ENCODE results near the gene BAG3.

Gene BAG3

GRCh38 chr10:119667562-119668328, 16.6 kb downstream of the BAG3 start:
- DNase-seq = no peak

DNA sequence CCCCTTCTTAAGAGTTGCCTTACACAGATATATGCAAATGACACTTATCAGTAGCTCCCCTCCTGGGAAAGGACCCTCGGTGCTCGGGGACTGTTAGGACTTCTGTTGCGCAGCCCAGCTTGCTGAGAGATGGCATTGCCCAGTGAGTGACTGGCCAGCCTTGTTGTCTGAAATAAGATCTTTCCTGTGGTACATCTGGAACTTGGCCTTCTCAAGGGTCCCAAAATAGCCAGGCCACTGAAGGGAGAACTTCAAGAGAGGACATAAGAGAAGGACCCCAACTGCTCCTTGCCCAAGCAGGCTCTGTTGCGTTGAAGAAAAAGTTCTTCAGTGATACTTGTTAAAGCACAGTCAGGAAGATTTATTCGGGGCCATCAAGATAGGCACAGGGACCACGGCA, 17.3 kb downstream of the BAG3 start:
- no peak for DNase-seq

DNA sequence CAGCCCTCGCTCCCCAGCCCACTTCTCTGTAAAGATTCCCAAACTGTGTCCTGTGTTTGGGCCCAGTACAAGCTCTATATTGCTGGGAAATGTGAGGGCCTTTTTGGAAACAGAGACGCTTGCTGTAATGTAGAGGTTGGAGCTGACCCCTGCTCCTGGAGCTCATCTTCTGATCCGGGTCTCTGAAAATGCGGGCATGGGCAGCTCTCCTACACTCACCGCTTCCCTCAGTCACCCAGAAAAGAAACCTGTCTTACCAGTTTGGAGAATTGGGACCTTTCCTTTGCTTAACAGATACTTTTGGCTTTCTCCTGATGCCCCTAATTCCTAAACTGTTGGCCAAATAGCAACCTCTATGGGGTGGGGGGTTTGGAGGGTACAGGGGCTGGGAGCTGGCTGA, 18.2 kb downstream of the BAG3 start:
- no peak for DNase-seq

GRCh38 chr10:119669975-119670640, 18.9 kb downstream of the BAG3 start:
- DNase-seq = no peak

- DNase-seq = no peak
Measured at GRCh38 chr10:119670717-119671116, 19.5 kb downstream of the BAG3 start.

- no peak for DNase-seq
Measured at GRCh38 chr10:119671381-119671780, 20.2 kb downstream of the BAG3 start.

DNA sequence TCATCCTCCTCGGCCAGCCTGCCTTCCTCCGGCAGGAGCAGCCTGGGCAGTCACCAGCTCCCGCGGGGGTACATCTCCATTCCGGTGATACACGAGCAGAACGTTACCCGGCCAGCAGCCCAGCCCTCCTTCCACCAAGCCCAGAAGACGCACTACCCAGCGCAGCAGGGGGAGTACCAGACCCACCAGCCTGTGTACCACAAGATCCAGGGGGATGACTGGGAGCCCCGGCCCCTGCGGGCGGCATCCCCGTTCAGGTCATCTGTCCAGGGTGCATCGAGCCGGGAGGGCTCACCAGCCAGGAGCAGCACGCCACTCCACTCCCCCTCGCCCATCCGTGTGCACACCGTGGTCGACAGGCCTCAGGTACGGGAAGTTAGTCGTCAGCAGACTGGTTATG, 21.1 kb downstream of the BAG3 start:
- DNase-seq = no peak

GRCh38 chr10:119673271-119673670, 22.1 kb downstream of the BAG3 start:
- no peak for DNase-seq

DNA sequence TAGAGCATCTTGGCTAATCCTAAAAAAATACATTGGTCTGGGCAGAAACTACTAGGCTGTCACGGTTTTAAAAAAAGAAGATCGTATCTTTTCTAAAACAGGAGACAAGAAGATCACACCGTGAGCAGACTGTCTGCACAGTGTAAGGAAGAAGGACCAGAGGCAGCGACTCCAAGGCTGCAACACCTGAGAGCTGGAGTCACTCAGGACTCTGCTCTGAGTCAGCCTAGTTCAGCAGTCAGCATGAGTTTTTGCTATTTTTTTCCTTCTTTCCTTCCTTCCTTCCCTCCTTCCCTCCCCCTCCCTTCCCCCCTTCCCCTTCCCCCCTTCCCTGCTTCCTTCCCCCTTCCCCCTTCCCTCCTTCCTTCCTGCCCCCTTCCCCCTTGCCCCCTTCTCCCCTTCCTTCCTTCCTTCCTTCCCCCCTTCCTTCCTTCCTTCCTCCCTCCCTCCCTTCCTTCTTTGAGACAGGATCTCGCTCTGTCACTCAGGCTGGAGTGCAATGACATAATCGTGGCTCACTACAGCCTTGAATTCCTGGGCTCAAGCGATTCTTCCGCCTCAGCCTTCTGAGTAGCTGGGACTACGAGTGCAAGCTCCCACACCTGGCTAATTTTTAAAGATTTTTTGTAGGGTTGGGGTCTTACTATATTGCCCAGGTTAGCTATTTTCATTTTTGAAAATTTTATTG, 24.4 kb downstream of the BAG3 start:
- DNase-seq = no peak

DNA sequence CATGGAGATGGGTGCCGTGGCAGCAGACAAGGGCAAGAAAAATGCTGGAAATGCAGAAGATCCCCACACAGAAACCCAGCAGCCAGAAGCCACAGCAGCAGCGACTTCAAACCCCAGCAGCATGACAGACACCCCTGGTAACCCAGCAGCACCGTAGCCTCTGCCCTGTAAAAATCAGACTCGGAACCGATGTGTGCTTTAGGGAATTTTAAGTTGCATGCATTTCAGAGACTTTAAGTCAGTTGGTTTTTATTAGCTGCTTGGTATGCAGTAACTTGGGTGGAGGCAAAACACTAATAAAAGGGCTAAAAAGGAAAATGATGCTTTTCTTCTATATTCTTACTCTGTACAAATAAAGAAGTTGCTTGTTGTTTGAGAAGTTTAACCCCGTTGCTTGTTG, 25.9 kb downstream of the BAG3 start:
- no peak for DNase-seq

GRCh38 chr10:119677904-119678755, 26.9 kb downstream of the BAG3 start:
- DNase-seq = no peak

- no peak for DNase-seq
Measured at GRCh38 chr10:119679480-119679829, 28.3 kb downstream of the BAG3 start.

- DNase-seq = no peak
Measured at GRCh38 chr10:119680050-119680449, 28.9 kb downstream of the BAG3 start.

DNA sequence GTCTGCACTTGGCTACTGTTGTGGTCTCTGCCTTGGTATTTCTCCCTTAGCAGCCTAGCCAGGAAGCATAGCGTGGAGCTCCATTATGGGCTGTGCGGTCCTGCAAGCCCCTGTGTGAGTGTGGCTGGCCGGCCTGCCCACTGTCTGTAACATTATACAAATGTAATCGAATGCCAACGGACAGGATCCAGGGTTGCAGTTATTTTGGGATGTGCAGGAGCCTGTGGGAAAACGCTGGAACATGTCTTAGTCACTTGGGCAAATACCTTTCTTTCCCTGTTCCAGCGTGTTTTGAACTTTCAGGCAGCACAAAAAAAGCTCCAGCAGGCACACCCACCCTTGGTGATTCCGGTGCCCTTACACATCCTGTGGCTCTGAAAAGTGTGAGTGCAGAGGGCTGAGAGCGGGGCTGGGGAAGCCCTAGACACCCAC, 29.5 kb downstream of the BAG3 start:
- DNase-seq = no peak

- peak; percentile 92 for DNase-seq
Measured at GRCh38 chr10:119686465-119687191, 35.4 kb downstream of the BAG3 start.

DNA sequence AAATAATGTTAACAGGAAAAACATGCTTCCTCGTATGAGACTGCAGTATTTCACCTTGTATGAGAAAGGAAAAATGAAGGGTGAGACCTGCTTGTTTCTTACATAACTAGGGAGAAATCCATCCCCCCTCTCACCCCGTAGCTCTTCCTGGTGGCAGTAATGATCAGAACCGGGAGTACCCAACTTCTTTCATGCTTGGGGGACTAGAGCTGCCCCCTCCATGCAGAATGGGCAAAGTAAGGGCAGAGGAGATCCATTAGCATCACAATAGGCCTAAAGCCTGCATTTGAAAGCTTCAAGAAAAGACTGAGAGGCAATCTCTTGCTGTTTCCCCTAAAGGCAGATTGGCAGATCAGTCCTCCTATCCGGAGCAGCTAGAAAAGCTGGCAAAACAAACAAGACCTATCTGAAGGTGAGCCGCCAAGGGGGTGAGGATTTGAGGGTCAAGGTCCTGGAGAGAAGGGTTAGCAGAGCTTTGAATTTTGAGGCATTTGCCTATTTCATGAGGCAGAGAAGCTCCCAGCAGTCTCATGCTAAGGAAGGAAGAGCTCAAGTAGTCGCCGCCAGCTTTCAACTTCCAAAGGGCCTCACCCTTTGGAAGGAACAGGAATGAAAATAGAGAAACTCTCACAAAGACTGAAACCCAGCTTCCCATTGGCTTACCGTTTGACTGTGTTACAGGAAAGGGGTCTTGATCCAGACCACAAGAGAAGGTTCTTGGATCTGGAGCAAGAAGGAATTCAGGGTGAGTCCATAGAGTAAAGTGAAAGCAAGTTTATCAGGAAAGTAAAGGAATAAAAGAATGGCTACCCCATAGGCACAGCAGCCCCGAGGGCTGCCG, 36.2 kb downstream of the BAG3 start:
- no peak for DNase-seq

DNA sequence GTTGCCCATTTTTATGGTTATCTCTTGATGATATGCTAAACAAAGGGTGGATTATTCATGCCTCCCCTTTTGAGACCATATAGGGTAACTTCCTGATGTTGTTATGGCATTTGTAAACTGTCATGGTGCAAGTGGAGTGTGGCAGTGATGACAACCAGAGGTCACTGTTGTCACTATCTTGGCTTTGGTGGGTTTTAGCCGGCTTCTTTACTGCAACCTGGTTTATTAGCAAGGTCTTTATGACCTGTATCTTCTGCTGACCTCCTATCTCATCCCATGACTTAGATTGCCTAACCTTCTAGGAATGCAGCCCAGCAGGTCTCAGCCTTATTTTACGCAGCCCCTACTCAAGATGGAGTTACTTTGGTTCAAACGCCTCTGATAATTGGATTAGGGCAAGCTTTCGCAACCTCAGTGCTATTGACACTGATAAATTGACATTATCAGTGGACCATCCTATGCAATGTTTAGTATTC, 36.9 kb downstream of the BAG3 start:
- no peak for DNase-seq

GRCh38 chr10:119689016-119689580, 37.9 kb downstream of the BAG3 start:
- no peak for DNase-seq

GRCh38 chr10:119691726-119692125, 40.5 kb downstream of the BAG3 start:
- DNase-seq = no peak

DNA sequence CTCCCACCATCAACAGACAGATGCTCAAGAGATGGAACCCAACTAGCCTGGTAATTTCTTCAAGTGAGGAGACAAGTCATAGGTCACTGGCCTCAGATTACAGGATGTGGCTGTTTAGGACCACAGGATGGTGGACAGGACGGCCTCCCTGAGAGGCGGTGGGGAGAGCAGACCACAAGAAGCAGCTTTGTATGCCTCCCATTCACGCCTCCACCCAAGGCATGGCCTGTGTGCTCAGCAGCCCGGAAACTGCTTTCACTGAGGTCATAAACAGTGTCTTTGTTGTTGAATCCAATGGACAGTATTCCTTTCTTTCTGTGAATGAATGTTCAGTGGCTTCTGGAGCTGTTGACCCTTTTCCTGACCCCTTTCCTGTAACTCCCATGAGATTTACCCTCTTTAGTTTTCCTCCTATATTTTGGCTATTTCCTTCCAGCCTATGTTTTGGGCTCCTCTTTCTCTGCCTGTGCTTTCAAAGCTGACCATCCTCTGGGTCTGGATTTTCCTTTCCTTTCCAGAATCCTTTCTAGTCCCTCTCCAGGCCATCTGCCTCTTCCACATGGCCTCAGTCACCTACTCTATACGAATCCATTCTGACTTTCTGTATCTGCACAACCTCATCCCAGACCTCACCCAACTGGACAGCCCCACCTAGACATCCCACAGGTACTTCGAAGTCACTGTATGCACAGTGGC, 42.2 kb downstream of the BAG3 start:
- no peak for DNase-seq
